Activated naive CD8-positive, alpha-beta T cell (primary cell): ENCODE data around the gene CAMTA1.
A peak's percentile ranks its signal among the peaks of the same experiment; 100 is the strongest.
"Not testable (repeated sequence)": the region's sequence is repeated elsewhere in the genome, so short reads cannot be mapped to it uniquely, and the experiment has no call there.

Experiments
- H3K27ac Mint-ChIP-seq: one replicate; pipeline ENCODE4 v1.8.0; 2021; ENCODE audit warnings: mixed read lengths
- H3K27me3 Mint-ChIP-seq: one replicate; pipeline ENCODE4 v1.8.0; 2021; ENCODE audit warnings: mixed read lengths
- H3K36me3 Mint-ChIP-seq: one replicate; pipeline ENCODE4 v1.8.0; 2021; ENCODE audit warnings: mixed read lengths
- H3K4me1 Mint-ChIP-seq: one replicate; pipeline ENCODE4 v1.8.0; 2021; ENCODE audit warnings: low read depth, mixed read lengths
- H3K4me3 Mint-ChIP-seq: one replicate; pipeline ENCODE4 v1.8.0; 2021; ENCODE audit warnings: mild to moderate bottlenecking, mixed read lengths
- H3K9me3 Mint-ChIP-seq: one replicate; pipeline ENCODE4 v1.8.0; 2021; ENCODE audit warnings: low read depth, mixed read lengths

Gene CAMTA1

GRCh38 chr1:7681401-7681800 is 896.1 kb downstream of the CAMTA1 start:
- no peak overlapping the region for H3K27ac Mint-ChIP-seq
- no peaks in the 10 kb centered on the region for H3K9me3 Mint-ChIP-seq
- no peaks in the 10 kb centered on the region for H3K27me3 Mint-ChIP-seq
- no peaks in the 10 kb centered on the region for H3K4me1 Mint-ChIP-seq
- H3K36me3 Mint-ChIP-seq = no peaks in the 10 kb centered on the region
- H3K4me3 Mint-ChIP-seq = peak overlapping the region; percentile 40

GRCh38 chr1:7683521-7683920 is 898.3 kb downstream of the CAMTA1 start:
- no peak overlapping the region for H3K4me3 Mint-ChIP-seq

GRCh38 chr1:7684132-7684531 is 898.9 kb downstream of the CAMTA1 start:
- Mint-ChIP-seq H3K4me1 (no peaks in the 10 kb centered on the region), H3K27ac (no peak overlapping the region), H3K4me3 (no peak overlapping the region), H3K9me3 (no peaks in the 10 kb centered on the region), H3K36me3 (no peaks in the 10 kb centered on the region), H3K27me3 (no peaks in the 10 kb centered on the region)

More at GRCh38 chr1:7683521-7683920, 898.3 kb downstream of the CAMTA1 start:
- no peak overlapping the region for H3K27ac Mint-ChIP-seq
- no peaks in the 10 kb centered on the region for H3K27me3 Mint-ChIP-seq
- H3K4me1 Mint-ChIP-seq = no peaks in the 10 kb centered on the region
- no peaks in the 10 kb centered on the region for H3K9me3 Mint-ChIP-seq
- H3K36me3 Mint-ChIP-seq = no peaks in the 10 kb centered on the region

GRCh38 chr1:7684861-7685635 is 899.8 kb downstream of the CAMTA1 start:
- Mint-ChIP-seq H3K27me3 (no peaks in the 10 kb centered on the region), H3K27ac (no peak overlapping the region), H3K4me3 (no peak overlapping the region)

GRCh38 chr1:7686301-7686850 is 901.1 kb downstream of the CAMTA1 start:
- H3K36me3 Mint-ChIP-seq = no peaks in the 10 kb centered on the region
- H3K4me3 Mint-ChIP-seq = no peak overlapping the region
- H3K4me1 Mint-ChIP-seq = no peaks in the 10 kb centered on the region
- no peak overlapping the region for H3K27ac Mint-ChIP-seq
- H3K27me3 Mint-ChIP-seq = peaks cover 5% of the 10 kb centered on the region
- no peaks in the 10 kb centered on the region for H3K9me3 Mint-ChIP-seq

More at GRCh38 chr1:7684861-7685635, 899.8 kb downstream of the CAMTA1 start:
- Mint-ChIP-seq H3K9me3 (no peaks in the 10 kb centered on the region), H3K4me1 (no peaks in the 10 kb centered on the region), H3K36me3 (no peaks in the 10 kb centered on the region)

- Mint-ChIP-seq H3K9me3 (no peaks in the 10 kb centered on the region), H3K27me3 (peaks cover 5% of the 10 kb centered on the region), H3K27ac (no peak overlapping the region), H3K4me3 (no peak overlapping the region), H3K36me3 (no peaks in the 10 kb centered on the region), H3K4me1 (no peaks in the 10 kb centered on the region)
Observed at GRCh38 chr1:7687411-7687810, 902.2 kb downstream of the CAMTA1 start.

GRCh38 chr1:7688659-7689058 is 903.4 kb downstream of the CAMTA1 start:
- no peaks in the 10 kb centered on the region for H3K4me1 Mint-ChIP-seq
- peaks cover 5% of the 10 kb centered on the region for H3K27me3 Mint-ChIP-seq
- H3K36me3 Mint-ChIP-seq = no peaks in the 10 kb centered on the region
- no peak overlapping the region for H3K27ac Mint-ChIP-seq
- peaks cover 6% of the 10 kb centered on the region for H3K9me3 Mint-ChIP-seq
- H3K4me3 Mint-ChIP-seq = no peak overlapping the region

GRCh38 chr1:7689307-7689706 is 904.1 kb downstream of the CAMTA1 start:
- not testable (repeated sequence) for H3K27me3 Mint-ChIP-seq, H3K36me3 Mint-ChIP-seq, H3K4me3 Mint-ChIP-seq, H3K27ac Mint-ChIP-seq, H3K4me1 Mint-ChIP-seq, H3K9me3 Mint-ChIP-seq

- H3K36me3 Mint-ChIP-seq = no peaks in the 10 kb centered on the region
- H3K27ac Mint-ChIP-seq = no peak overlapping the region
- no peak overlapping the region for H3K4me3 Mint-ChIP-seq
- no peaks in the 10 kb centered on the region for H3K4me1 Mint-ChIP-seq
- H3K9me3 Mint-ChIP-seq = peaks cover 6% of the 10 kb centered on the region
- H3K27me3 Mint-ChIP-seq = peaks cover 5% of the 10 kb centered on the region
Observed at GRCh38 chr1:7690076-7690475, 904.8 kb downstream of the CAMTA1 start.

GRCh38 chr1:7690496-7691182 is 905.4 kb downstream of the CAMTA1 start:
- Mint-ChIP-seq H3K36me3 (no peaks in the 10 kb centered on the region), H3K27ac (no peak overlapping the region), H3K9me3 (peaks cover 6% of the 10 kb centered on the region), H3K4me1 (no peaks in the 10 kb centered on the region), H3K27me3 (peaks cover 5% of the 10 kb centered on the region), H3K4me3 (no peak overlapping the region)

GRCh38 chr1:7691576-7691975 is 906.3 kb downstream of the CAMTA1 start:
- Mint-ChIP-seq H3K27me3 (peaks cover 5% of the 10 kb centered on the region), H3K4me1 (no peaks in the 10 kb centered on the region), H3K27ac (no peak overlapping the region), H3K36me3 (no peaks in the 10 kb centered on the region), H3K9me3 (peaks cover 6% of the 10 kb centered on the region), H3K4me3 (no peak overlapping the region)

GRCh38 chr1:7692005-7692404 is 906.8 kb downstream of the CAMTA1 start:
- Mint-ChIP-seq H3K4me1 (no peaks in the 10 kb centered on the region), H3K4me3 (no peak overlapping the region), H3K9me3 (peaks cover 6% of the 10 kb centered on the region), H3K27me3 (peaks cover 5% of the 10 kb centered on the region), H3K27ac (no peak overlapping the region), H3K36me3 (no peaks in the 10 kb centered on the region)

GRCh38 chr1:7693037-7693436 is 907.8 kb downstream of the CAMTA1 start:
- H3K36me3 Mint-ChIP-seq, H3K27me3 Mint-ChIP-seq, H3K9me3 Mint-ChIP-seq, H3K4me3 Mint-ChIP-seq, H3K27ac Mint-ChIP-seq, H3K4me1 Mint-ChIP-seq: not testable (repeated sequence)

- Mint-ChIP-seq H3K4me3 (no peak overlapping the region), H3K27me3 (peaks cover 5% of the 10 kb centered on the region), H3K4me1 (no peaks in the 10 kb centered on the region), H3K27ac (no peak overlapping the region), H3K36me3 (no peaks in the 10 kb centered on the region), H3K9me3 (peaks cover 6% of the 10 kb centered on the region)
Observed at GRCh38 chr1:7693662-7694061, 908.4 kb downstream of the CAMTA1 start.

GRCh38 chr1:7694600-7695496 is 909.6 kb downstream of the CAMTA1 start:
- no peak overlapping the region for H3K4me3 Mint-ChIP-seq

More at GRCh38 chr1:7694600-7695496, 909.6 kb downstream of the CAMTA1 start:
- Mint-ChIP-seq H3K27me3 (peaks cover 5% of the 10 kb centered on the region), H3K9me3 (peaks cover 6% of the 10 kb centered on the region), H3K4me1 (peaks cover 10% of the 10 kb centered on the region), H3K36me3 (no peaks in the 10 kb centered on the region), H3K27ac (no peak overlapping the region)
